ENCODE data around the gene BOC. TPM values are rescaled to one million over a fixed set of nuclear protein-coding genes. Genes with fewer than 3 reads are reported as not detected.

BOC gene
- total and polyA plus RNA-seq, 2 donors (not counting 1 experiment from before 2014, with no cell fraction given) = 2.1 to 4.2 TPM

DNA sequence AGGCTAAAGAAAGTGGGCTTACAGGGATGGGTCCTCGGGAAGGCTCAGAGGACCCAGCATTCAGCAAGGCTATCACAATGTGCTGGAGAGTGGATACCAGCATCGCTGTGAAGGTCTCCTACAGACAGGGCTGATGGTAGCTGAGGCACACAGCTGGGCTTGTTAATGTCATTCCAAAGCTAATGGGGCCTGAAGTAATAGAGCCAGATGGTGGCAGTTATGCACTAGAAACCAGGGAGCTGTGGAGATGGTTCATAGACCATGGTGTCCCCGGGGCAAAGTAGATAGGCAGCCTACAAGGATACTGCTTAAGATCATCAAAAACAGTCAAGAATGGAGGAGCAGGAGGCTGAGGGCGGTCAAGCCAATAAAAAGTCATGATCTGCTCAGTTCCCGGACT, 24.8 kb upstream of the BOC start:
- Histone ChIP-seq H4K20me1 (ENCODE audit: control insufficient read depth, extremely low read depth, insufficient read depth, low read length) (no peaks in the 10 kb centered on the region), H3K27ac (ENCODE audit: insufficient read depth, low read length) (no peak overlapping the region), H3K36me3 (ENCODE audit: control insufficient read depth, insufficient read depth, low read length) (no peaks in the 10 kb centered on the region), H3K4me3 (replicated peaks in 1 of 4; ENCODE audit: control extremely low read depth in 1 of 4, insufficient read depth in 1 of 4, low read depth in 3 of 4, low read length in 4 of 4) (no peak overlapping the region), H3K4me1 (ENCODE audit: control insufficient read depth, extremely low read depth, insufficient read depth, low read length) (no peaks in the 10 kb centered on the region), H3K9me3 (ENCODE audit: control insufficient read depth, insufficient read depth, low read depth, low read length) (no peaks in the 10 kb centered on the region), H2AFZ (ENCODE audit: low read length) (no peak overlapping the region), H3K27me3 (ENCODE audit: control insufficient read depth, insufficient read depth, low read length) (peaks cover 7% of the 10 kb centered on the region), H3K9ac (ENCODE audit: insufficient read depth, low read length) (no peak overlapping the region), H3K4me2 (ENCODE audit: extremely low read depth, insufficient read depth, low read length) (no peak overlapping the region), H3K79me2 (ENCODE audit: control insufficient read depth, insufficient read depth, low read length) (no peaks in the 10 kb centered on the region)
- DNase-seq (ENCODE audit: low read depth in 2 of 2) = no peak
- TF ChIP-seq EZH2 (IDR thresholded peaks at IDR 0.05; ENCODE audit: low read length, missing control alignments) = no peak
- TF ChIP-seq, protein P1, sequence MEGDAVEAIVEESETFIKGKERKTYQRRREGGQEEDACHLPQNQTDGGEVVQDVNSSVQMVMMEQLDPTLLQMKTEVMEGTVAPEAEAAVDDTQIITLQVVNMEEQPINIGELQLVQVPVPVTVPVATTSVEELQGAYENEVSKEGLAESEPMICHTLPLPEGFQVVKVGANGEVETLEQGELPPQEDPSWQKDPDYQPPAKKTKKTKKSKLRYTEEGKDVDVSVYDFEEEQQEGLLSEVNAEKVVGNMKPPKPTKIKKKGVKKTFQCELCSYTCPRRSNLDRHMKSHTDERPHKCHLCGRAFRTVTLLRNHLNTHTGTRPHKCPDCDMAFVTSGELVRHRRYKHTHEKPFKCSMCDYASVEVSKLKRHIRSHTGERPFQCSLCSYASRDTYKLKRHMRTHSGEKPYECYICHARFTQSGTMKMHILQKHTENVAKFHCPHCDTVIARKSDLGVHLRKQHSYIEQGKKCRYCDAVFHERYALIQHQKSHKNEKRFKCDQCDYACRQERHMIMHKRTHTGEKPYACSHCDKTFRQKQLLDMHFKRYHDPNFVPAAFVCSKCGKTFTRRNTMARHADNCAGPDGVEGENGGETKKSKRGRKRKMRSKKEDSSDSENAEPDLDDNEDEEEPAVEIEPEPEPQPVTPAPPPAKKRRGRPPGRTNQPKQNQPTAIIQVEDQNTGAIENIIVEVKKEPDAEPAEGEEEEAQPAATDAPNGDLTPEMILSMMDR (conservative IDR thresholded peaks at IDR 0.05 in 1 of 2, IDR thresholded peaks at IDR 0.05 in 1 of 2; ENCODE audit: low read depth in 1 of 2, low read length in 2 of 2) = no peak

DNA sequence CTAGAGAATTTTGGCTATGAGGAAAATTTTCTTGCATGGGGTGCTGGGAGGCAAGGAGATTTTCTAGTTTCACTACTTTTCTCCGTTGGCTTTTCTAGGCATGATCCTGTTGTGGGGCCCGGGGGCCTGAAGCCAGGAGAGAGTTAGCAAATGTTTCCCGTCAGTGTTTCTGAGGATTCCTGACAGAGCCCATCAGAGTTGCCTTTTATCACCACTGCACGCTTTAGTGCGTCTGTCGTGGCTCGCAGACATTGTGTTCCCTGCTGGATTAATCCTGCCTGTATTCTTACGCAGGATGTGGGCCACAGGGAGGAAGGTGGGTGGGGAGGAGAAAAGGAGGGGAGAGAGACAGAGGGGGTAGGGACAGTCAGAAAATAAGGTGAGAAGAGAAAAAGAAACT, 18.1 kb upstream of the BOC start:
- H2AFZ ChIP-seq (ENCODE audit: low read length) = no peak overlapping the region
- TF ChIP-seq, protein P1 (conservative IDR thresholded peaks at IDR 0.05 in 1 of 2, IDR thresholded peaks at IDR 0.05 in 1 of 2; ENCODE audit: low read depth in 1 of 2, low read length in 2 of 2) = no peak
- H3K4me2 ChIP-seq (ENCODE audit: extremely low read depth, insufficient read depth, low read length) = no peak overlapping the region
- no peaks in the 10 kb centered on the region for H3K36me3 ChIP-seq (ENCODE audit: control insufficient read depth, insufficient read depth, low read length)
- no peak overlapping the region for H3K9ac ChIP-seq (ENCODE audit: insufficient read depth, low read length)
- no peaks in the 10 kb centered on the region for H3K9me3 ChIP-seq (ENCODE audit: control insufficient read depth, insufficient read depth, low read depth, low read length)
- no peaks in the 10 kb centered on the region for H3K27me3 ChIP-seq (ENCODE audit: control insufficient read depth, insufficient read depth, low read length)
- H3K79me2 ChIP-seq (ENCODE audit: control insufficient read depth, insufficient read depth, low read length) = no peaks in the 10 kb centered on the region
- DNase-seq (ENCODE audit: low read depth in 2 of 2) = no peak
- no peak overlapping the region for H3K27ac ChIP-seq (ENCODE audit: insufficient read depth, low read length)
- H3K4me3 ChIP-seq (replicated peaks in 1 of 4; ENCODE audit: control extremely low read depth in 1 of 4, insufficient read depth in 1 of 4, low read depth in 3 of 4, low read length in 4 of 4) = no peak overlapping the region
- no peaks in the 10 kb centered on the region for H4K20me1 ChIP-seq (ENCODE audit: control insufficient read depth, extremely low read depth, insufficient read depth, low read length)
- H3K4me1 ChIP-seq (ENCODE audit: control insufficient read depth, extremely low read depth, insufficient read depth, low read length) = no peaks in the 10 kb centered on the region

DNA sequence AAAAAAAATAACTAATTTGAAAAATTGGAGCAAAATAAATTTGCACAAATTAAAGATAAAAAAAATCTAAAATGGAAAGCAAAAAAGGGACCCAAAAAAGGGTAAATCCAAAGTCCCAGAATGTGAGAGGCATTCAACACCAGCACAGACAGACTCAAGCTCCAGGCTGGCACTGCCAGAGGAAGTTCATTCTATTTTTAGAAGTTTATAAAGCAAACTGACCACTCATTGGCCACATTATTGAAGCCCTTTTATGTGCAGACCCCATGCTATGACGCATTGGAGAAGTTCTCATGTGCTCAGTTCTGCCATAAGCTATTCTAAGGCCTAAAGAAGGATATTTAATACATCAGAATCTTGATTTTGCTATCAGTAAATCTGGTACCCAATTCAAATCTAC, 17.6 kb upstream of the BOC start:
- no peak for DNase-seq (ENCODE audit: low read depth in 2 of 2)
- Histone ChIP-seq H3K36me3 (ENCODE audit: control insufficient read depth, insufficient read depth, low read length) (no peaks in the 10 kb centered on the region), H3K4me2 (ENCODE audit: extremely low read depth, insufficient read depth, low read length) (no peak overlapping the region), H3K4me1 (ENCODE audit: control insufficient read depth, extremely low read depth, insufficient read depth, low read length) (no peaks in the 10 kb centered on the region), H3K9ac (ENCODE audit: insufficient read depth, low read length) (no peak overlapping the region), H4K20me1 (ENCODE audit: control insufficient read depth, extremely low read depth, insufficient read depth, low read length) (no peaks in the 10 kb centered on the region), H3K9me3 (ENCODE audit: control insufficient read depth, insufficient read depth, low read depth, low read length) (no peaks in the 10 kb centered on the region), H3K27ac (ENCODE audit: insufficient read depth, low read length) (no peak overlapping the region), H3K27me3 (ENCODE audit: control insufficient read depth, insufficient read depth, low read length) (no peaks in the 10 kb centered on the region), H2AFZ (ENCODE audit: low read length) (no peak overlapping the region), H3K4me3 (replicated peaks in 1 of 4; ENCODE audit: control extremely low read depth in 1 of 4, insufficient read depth in 1 of 4, low read depth in 3 of 4, low read length in 4 of 4) (no peak overlapping the region), H3K79me2 (ENCODE audit: control insufficient read depth, insufficient read depth, low read length) (no peaks in the 10 kb centered on the region)
- TF ChIP-seq, protein P1 (conservative IDR thresholded peaks at IDR 0.05 in 1 of 2, IDR thresholded peaks at IDR 0.05 in 1 of 2; ENCODE audit: low read depth in 1 of 2, low read length in 2 of 2) = no peak
- no peak for TF ChIP-seq EZH2 (IDR thresholded peaks at IDR 0.05; ENCODE audit: low read length, missing control alignments)

Data from fibroblast of lung (primary cell).